ENCODE results near the gene IRGQ.
"Not testable (repeated sequence)": the region's sequence is repeated elsewhere in the genome, so short reads cannot be mapped to it uniquely, and the experiment has no call there.

The IRGQ gene

DNA sequence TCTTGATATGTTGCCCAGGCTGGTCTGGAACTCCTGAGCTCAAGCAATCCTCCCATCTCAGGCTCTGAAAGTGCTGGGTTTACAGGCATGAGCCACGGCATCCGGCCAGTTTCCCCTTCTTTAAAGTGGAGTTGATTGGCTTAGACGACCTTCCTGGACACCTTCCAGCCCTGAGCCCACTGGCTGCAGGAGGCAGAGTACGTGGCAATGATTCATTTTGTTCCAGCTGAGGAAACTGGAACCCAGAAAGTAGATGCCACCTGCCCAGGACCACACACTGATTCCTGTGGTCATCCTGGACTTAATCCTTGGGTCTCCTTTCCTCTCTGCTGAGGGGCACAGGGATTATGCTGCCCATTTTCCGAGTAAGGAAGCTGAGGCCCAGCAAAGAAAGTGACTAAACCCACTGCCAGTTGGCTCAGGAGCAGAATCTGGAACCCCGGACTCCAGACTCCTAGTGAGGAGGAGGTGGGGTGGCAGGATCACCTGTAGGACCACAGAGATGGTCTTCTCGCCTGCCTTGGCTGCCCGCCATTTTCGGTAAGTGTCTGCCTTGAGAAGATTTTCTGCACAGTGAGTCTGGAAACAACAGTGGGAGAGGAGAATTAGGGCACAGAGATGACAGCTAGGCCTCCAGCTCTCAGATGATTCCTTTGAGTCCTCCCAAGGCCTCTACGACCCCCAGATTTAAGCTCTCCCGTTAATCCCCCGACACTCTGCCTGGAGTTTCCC is 21.3 kb downstream of the IRGQ start:
- DNase-seq (ENCODE audit: low spot score) = no peak

DNA sequence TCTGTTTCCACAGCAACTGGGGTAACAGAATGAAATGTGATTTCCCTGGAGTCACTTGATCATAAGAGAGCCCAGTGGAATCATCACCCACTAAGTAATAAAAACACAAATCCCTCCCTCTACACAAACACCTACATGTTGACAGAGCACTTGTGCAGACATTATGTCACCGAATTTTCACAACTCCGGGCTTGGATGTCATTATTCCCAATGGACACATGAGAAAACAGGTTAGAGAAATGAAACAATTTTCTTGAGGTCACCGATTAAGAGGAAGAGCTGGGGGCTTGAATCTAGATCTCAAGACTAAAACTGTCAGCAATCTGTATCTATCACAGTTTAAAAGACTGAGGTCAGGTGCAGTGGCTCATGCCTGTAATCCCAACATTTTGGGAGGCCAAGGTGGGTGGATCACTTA is 23.8 kb downstream of the IRGQ start:
- DNase-seq (ENCODE audit: low spot score) = no peak

DNA sequence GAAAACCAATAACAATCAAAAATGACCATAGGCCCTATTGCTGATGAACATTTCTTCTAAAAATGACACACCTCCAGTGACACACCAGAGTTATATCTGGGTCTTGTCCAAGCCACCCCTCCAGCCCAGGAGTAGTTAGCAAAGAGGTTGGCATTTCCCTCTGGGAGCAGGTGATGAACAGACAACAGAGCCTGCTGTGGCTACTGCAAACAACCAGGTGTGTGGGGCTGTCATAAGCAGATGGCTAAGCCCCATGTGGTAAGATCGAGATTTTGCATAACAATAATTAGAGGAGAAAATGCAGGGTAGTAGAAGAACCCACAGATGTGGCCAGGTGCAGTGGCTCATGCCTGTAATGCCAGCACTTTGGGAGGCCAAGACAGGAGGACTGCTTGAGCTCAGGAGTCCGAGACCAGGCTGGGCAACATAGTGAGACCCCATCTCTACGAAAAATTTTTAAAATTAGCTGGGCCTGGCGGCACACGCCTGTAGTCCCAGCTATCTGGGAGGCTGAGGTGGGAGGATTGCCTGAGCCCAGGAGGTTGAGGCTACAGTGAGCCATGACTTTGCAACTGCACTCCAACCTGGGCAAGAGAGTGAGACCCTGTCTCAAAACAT is 25.7 kb downstream of the IRGQ start:
- DNase-seq (ENCODE audit: low spot score) = peak; percentile 41

DNA sequence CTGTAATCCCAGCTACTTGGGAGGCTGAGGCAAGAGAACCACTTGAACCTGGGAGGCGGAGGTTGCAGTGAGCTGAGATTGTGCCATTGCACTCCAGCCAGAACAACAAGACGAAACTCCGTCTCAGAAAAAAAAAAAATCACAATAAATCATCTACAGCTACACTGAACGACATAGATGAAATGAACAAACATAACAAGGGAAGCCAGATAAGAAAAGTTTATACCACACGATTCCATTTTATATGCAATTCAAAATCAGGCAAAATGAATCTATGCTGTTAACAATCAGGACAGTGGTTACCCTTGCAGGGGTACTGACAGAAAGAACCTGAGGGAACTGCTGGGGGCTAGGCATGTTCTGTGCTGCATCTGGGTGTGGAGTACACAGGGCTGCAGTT is 26.3 kb downstream of the IRGQ start:
- DNase-seq (ENCODE audit: low spot score) = no peak

DNA sequence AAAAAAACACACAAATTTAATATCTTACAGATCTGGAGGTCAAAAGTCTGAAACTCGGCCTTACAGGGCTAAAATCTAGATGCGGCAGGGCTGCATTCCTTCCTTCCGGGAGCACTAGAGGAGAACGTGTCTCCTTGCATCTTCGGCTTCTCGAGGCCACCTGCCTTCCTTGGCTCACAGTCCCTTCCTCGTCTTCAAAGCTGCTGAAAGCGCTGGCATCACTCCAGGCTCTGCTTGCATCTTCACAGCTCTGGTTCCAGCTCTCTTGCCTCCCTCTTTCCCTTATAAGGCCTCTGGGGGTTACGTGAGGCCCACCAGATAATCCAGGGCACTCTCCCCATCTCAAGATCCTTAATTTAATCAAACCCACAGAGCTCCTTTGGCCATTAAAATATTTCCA is 31.1 kb downstream of the IRGQ start:
- no peak for DNase-seq (ENCODE audit: low spot score)

DNA sequence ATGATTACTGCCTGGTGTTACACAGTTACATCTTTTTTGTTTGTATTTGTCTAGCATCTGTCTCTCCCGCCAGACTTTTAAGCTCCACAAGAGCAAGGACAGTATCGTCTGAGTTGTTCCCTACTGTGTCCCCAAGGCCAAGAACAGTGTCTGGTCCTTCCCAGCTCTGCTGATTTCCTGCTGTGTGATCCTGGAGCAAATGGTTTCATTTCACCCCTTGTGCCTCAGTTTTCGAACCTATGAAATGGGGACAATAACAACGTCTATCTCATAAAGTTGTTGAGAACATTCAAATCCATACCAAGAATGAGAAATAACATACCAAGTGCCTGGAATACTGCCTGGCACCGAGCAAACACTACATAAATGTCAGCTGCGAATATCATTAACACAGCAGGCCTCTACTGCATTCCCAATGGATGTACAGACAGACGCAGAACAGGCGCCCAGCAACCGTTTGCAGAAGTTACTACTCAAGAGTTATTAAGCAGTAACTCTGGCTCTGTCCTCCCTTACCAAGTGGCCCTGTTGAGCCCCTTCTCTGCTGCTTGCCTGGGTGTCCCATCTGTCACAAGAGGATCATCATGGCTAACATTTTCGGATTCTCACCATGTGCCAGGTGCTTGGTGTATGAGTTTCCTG is 32.0 kb downstream of the IRGQ start:
- no peak for DNase-seq (ENCODE audit: low spot score)

DNA sequence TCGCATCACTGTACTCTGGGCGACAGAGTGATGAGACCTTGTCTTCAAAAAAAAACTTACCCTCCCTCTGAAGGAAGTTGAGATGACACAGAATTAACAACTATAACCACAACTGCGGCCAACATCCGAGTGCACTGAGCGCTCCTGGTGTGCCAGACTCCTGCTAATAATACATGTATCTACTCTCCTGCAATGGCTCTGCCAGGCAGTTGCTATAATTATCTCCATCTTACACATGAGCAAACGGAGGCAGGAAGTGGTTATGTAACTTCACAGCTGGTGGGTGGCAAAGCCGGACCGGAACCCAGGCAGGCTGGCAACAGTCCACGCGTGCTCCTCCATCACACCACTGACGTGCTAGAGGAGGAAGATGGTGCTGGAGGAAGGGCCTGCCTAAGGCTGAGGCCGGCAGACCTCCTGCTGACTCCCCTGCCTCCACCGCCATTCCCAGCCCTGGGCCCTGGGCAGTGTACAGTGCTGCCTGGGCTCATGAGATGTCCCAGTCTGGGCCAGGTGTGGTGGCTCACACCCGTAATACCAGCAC is 33.2 kb downstream of the IRGQ start:
- DNase-seq (ENCODE audit: low spot score) = no peak

DNA sequence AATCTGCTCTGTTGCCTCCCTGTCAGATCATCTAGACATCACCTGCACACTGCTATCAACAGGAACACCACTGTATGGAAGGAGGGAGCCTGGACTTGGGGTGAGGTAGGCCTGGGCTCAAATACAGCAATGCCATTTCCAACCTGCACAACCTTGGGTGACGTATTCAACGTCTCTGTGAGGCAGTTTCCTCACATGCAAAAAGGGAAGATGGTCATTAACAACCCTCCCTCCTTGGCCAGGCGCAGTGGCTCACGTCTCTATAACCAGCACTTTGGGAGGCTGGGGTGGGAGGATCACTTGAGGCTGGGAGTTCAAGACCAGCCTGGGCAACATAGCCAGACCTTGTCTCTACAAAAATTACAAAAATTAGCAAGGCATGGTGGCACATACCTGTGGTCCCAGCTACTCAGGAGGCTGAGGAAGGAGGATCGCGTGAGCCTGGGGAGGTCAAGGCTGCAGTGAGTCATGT is 33.7 kb downstream of the IRGQ start:
- no peak for DNase-seq (ENCODE audit: low spot score)

DNA sequence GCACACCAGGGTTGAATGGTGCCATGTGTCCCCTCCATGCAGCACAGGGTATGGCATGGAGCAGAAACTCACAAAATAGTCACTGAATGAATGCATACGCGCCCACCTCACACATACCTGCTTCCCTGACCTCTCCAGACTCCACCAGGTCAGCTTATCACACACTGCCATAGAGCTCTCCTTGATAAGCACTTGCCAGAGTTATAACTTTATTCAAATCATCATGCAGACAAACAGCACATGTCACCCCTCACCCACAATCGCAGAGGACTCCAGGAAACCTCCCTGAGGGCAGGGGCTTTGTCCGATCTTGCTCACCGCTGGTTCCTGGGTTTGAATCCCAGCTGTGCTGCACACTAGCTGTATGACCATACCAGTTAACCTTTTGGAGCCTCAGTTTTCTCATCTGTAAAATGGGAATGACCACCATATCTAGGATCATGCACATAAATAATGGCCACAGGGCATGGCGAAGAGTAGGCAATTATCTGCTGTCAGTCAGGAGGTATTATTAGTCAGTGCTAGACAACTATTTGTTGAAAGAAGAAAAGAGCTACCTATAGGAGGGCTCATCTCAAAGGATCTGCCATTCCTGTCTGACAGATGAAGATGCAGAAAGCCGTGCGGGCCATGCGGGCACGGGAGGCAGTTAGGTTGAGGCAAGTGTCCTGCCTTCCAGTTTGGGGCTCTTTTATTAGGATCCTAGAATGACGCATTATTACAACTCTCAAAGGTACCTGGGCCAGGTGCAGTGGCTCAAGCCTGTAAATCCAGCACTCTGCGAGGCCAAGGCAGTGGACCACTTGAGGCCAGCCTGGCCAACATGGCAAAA is 34.6 kb downstream of the IRGQ start:
- DNase-seq (ENCODE audit: low spot score) = no peak

DNA sequence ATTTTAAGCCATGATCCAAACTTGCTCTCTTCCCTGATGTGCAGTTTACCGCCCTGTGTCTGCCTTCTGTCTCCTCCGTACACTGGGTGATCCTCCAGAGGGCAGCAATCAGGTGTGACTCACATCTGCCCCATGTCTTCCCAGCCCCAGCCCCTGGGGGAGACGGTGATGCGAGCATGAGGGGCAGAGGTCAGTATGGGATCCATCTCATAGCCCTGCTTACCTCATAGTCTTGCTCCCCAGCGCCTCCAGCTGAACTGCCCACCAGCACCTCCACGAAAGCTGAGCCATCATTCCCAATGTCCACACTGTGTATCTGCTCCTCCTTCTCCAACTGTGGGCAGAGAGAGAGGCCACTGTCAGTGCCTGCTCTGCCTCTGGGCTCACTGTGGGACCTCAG is 35.2 kb downstream of the IRGQ start:
- DNase-seq (ENCODE audit: low spot score) = peak; percentile 49

DNA sequence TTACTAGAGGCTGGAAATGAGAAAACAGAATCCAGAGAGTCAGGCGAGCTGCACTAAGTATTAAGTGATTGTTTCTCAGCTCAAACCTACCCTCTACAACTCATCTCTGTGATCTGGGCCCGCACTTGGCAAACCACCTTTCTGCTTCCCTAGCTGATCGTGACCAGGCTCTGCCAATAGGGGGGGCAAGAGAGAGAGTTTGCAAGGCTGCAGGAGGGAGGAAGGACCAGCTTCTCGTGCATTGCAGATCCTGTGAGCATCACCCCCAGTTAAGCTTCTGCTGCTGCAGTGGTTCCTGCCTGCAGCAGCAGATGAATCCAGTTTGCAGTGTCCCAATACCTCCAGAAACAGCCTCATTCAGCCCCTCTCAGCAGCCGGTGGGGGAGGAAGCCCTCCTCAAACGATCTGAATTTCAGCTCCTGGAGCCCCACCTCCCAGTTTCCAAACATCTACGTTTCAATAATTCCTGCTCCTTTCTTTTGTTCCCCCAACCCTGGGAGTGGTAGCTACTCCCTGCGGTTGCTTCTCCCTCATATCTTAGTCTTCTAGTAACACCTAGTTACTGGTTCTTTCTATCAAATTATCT is 40.7 kb downstream of the IRGQ start:
- peak; percentile 82 for DNase-seq (ENCODE audit: low spot score)

DNA sequence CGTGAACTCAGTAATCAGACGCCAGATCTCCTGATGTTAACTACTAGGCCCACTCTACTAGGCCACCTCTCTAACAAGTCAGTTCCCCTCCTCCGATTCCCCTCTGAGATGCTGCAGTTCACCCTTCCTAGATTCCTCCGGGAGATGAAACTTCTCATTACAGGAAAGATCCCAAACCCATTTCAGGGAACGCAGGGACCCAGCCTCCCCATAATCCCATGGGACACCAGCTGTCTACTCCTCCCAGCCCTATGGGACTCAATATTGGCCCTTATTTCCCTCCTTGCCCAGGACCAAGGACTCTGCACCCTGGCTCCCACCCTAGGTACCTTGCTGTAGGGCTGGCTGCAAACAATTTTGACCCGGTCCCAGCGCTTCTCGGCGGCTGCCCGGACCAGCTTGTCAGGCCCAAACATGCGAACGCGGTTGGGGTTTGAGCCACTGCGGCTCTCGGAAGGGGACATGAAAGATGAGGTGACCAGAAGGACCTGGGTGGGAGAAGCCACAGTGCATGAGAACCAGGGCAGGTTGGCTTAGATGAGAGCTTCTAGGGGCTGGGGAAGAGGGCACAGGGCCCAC is 41.5 kb downstream of the IRGQ start:
- peak; percentile 58 for DNase-seq (ENCODE audit: low spot score)

DNA sequence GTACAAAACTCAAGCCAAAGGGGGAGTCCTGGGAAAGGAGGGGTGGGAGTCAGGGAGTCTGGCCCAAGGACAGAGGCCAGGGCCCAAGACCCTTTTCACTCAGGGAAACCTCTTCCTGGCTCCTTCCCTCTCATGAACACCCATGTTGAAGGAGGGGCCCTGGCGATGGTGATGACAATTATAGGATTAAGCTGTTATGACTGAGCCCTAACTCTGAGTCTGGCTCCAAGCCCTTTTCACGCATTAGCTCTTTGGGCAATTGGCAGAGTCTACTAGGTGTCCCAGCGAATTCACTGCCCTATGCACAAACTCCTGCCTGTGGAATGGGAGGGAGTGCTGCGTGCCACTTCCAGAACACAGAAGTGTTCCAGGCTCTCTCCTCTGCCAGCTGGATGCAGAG is 42.3 kb downstream of the IRGQ start:
- DNase-seq (ENCODE audit: low spot score) = peak; percentile 83

DNA sequence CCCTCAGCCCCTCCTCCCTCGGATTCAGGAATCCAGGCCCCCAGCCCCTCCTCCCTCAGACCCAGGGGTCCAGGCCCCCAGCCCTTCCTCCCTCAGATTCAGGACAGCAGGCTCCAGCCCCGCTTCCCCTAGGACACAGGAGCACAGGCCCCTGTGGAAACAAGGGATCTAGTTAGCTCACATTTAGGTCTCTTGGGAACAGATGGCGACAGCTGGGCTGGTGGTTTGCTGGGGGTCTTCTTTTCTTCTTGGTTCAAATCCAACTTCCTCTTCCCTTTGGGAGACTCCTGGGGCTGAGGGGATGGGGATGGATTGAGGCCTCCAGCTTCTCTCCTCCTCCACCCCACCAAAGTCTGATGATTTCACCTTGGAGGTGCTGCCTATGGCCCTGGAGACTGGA is 43.3 kb downstream of the IRGQ start:
- peak; percentile 79 for DNase-seq (ENCODE audit: low spot score)

DNA sequence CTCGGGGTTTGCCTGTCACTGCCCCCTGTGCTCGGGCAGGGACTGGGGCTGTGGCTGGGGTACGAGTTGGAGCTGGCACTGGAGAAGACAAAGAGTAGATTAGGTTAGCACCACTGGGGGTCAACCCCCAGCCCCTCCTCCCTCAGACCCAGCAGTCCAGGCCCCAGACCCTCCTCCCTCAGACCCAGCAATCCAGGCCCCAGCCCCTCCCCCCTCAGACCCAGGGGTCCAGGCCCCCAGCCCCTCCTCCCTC is 43.8 kb downstream of the IRGQ start:
- DNase-seq (ENCODE audit: low spot score) = no peak

DNA sequence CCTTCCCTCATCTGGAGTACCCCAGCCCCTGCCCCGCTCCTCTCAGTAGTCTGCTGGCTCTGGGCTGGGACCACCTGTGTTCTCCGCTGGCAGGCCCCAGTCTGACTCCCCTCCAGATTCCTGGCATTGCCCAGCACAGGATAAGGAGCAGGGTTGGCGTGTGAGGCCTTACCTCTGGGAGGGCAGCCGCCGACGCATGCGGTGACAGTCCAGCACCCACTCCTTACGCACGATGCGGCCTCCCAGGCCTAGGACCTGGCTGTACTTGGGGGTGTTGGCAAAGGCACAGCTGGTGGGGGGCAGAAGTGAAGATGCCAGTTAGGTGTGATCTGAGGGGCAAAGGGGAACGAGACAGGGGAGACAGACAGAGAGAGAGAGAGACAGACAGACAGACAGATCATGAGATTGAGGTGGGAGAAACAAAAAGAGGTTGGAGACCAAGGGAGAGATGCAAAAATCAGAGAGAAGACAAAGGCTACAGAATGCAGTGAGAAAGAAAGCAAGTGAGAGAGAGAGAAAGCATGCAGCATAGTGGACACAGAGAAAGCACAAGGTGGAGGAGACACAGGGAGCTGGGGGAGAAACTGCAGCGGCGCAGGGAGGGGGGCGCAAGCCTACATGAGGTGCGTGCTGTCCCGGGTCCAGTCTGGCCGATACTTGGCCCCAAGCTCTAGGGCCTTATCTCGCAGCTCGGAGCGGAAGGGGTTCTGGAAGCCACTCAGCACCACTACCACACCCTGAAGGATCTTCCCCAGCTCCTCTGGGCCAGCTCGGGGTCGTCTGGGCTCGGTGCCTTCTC is 44.3 kb downstream of the IRGQ start:
- no peak for DNase-seq (ENCODE audit: low spot score)

DNA sequence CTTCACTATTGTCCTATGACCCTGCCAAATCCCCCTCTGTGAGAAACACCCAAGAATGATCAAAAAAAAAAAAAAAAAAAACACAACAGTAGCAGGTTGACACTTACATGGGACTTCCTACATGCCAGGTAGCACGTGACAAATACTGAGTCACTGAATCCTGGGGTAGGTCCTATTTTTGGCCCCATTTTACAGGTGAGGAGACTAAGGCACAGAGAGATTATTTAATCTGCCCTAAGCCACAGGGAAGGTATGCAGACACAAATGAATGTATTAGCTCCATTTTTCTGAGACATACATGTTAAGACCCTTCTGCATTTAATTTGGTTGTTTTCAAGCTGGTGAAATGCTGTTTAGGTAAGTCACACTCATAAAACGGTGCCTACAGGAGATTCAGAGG is 47.2 kb downstream of the IRGQ start:
- no peak for DNase-seq (ENCODE audit: low spot score)

DNA sequence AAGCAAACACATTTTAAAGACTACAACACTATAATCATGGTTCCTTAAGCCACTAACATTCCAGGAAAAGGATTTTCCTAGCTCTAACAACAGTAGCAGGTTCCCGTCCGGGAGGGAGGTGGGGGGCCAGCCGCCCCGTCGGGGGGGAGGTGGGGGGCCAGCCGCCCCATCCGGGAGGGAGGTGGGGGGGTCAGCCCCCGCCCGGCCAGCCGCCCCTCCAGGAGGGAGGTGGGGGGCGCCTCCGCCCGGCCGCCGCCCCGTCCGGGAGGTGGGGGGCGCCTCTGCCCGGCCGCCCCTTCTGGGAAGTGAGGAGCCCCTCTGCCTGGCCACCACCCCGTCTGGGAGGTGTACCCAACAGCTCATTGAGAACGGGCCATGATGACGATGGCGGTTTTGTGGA is 48.0 kb downstream of the IRGQ start:
- DNase-seq (ENCODE audit: low spot score) = not testable (repeated sequence)

DNA sequence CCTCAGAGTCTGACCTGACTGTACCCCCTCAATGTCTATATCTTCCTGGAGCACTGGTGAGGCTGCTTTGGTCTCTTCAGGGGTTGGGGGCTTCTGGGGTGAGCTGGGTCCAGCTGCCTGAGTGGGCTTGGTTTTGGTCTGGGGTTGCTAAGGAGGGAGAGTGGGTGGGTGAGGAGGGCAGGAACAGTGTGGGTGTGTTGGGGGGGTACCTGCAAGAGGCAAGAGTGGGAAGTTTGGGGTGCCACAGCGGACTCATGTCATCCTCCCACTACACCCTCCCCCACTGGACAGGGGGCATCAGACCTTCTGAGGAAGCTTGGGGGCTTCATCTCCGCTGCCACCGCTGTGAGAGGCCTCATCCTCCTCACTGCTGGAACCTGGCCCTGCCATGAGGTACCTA is 49.4 kb downstream of the IRGQ start:
- DNase-seq (ENCODE audit: low spot score) = no peak

DNA sequence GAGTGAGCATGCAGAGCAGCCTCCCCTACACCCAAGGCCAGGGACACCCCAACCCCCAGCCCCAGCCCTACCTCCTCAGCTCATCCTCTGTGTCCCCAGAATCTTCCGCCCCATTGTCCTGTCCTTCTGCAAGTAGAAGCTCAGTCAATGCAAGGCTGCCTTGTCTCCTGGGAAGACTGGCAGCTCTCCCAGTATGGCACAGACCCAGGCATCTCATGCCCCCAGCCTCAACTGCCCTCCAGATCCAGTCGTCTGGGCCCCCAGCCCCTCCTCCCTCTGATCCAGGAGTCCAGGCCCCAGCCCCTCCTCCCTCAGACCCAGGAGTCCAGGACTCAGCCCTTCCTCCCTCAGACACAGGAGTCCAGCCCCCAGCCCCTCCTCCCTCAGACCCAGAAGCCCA is 50.0 kb downstream of the IRGQ start:
- no peak for DNase-seq (ENCODE audit: low spot score)

DNA sequence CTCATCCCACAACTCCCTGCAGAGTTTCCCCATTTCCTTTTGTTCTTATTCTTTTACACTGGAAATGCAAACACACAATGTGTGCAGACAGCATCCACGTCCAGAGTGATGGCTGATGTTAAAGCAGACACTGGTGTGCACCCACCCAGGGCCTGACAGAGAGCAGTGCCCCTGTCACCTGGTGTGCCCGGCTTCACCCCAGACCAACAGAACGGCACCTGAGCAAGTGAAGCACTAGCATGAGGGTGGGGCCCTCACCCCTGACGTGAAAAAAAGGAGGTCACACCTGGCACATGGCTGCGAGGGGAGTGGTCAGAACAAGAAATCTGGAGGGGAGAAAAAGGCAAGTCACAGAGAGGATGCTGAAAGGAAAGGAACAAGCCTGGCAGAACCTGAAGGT is 50.7 kb downstream of the IRGQ start:
- DNase-seq (ENCODE audit: low spot score) = no peak

Measured in D341Med (cell line).